HG03135 (cell line): Measurements from ENCODE around the gene TTC21A.
"Not testable (repeated sequence)": the region's sequence is repeated elsewhere in the genome, so short reads cannot be mapped to it uniquely, and the experiment has no call there.

Experiments used
- ATAC-seq: cut with Tn5 transposase; IDR thresholded peaks from one replicate; pipeline ENCODE4 v1.9.1; 2021; ENCODE audit warnings: mild to moderate bottlenecking, moderate library complexity; ENCODE audit not compliant: unreplicated experiment

TTC21A gene

DNA sequence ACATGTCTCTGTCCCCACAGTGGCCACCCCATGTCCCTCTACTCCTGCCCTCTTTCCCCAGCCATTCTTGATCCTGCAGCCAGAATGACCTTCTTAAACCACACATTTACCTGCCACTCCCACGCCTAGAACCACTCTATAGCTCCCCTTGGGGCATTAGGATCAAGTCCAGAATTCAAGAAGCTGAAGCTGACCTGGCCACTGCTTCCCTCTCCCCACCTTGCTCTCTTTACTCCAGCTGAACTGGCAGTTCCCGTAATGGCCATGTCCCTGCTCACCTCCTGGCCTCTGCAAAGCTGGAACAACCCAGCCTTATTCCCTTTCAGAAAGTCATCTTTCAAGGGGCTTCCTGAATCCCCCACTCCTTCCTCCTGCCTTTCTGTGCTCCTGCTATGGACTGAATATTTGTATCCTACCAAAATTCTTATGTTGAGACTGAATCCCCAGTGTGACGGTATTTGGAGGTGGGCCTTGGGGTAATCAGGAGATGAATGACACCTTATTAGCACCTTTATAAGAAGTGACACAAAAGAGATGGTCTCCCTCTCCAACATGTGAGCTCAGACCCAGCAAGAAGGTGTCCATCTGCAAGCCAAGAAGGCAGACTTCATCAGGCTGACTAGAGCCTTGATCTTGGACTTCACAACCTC, 42.1 kb downstream of the TTC21A start:
- ATAC-seq, result no peak

DNA sequence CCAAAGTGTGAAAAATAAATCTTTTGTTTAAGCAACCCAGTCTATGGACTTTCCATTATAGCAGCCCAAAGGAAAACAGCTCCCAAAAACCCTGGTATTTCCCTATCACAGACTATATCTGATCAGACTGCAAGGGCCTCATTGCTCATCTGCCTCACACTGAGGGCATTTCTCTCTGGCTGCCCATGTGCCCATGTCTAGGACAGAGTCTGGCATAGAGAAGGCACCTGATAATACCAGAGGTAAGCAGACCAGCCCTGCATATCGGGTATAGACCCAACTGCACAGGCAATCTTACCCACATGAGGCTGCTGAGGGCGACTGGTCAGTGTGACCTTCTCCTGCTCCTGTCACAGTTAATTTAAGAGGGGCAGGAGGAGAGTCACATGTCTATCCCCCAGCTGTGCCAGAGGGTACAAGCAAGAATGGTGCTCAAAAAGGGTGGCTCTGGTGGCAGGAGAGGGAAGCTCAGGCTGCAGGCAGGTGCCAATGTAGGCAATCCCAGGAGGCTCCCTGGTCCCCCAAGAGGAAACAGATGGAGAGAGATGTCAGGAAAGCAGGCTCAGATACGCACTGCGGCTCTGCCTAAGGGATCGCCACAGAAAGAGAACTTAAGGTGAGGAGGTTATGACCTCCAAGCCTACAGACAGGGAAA, 42.8 kb downstream of the TTC21A start:
- ATAC-seq, result no peak

DNA sequence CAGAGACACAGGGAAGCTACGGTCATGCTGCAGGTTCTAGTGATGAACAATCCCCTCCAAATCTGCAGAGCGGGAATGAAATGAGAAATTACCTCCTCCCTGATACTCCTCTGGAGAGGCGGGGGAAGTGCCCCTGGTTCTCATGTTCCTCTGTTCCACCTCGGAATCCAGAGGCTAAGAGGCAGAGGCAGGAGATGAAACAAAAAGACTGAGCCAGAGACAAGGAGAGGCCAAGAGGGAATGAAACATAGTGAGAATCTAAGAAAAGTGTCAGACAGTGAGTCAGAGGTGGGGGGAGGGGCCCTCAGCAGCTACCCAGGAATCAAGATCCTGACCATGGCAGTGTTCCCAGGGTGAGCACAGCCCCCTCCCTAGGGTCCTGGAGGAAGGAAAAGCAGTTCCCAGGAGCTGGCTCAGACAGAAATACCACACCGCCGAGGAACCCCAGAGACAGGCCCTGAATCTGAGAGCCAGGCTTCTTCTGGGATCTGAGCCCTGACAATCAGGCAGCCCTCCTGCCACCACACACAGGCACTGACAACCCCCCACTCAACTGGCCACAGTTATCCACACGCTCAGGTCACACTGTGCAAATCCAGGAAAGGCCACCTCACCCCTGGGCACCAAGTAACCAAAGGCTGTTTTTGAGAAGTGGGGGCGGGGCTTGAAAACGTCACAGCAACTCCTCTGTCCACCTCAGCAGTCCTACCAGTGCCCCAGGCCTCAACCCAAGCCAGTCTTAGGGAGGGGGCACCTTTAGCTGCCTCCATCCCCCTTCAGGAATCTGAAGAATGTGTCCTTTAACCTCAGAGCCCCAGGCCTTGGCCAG, 43.5 kb downstream of the TTC21A start:
- ATAC-seq, result no peak

DNA sequence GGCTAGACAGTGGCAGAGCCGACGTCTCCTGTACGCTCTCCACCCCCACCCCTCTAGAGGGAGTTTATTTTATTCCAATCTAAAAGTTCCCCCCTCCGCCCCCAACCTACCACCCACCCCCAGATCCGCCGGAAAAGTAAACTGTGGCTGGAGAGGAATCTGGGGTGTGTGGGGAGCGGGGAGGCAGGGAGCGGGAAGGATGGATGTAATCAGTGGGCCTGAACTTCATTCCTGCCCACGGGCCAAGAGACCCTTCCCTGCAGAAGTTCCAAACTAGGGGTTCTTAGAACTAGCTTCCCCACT, 46.4 kb downstream of the TTC21A start:
- no peak for ATAC-seq

DNA sequence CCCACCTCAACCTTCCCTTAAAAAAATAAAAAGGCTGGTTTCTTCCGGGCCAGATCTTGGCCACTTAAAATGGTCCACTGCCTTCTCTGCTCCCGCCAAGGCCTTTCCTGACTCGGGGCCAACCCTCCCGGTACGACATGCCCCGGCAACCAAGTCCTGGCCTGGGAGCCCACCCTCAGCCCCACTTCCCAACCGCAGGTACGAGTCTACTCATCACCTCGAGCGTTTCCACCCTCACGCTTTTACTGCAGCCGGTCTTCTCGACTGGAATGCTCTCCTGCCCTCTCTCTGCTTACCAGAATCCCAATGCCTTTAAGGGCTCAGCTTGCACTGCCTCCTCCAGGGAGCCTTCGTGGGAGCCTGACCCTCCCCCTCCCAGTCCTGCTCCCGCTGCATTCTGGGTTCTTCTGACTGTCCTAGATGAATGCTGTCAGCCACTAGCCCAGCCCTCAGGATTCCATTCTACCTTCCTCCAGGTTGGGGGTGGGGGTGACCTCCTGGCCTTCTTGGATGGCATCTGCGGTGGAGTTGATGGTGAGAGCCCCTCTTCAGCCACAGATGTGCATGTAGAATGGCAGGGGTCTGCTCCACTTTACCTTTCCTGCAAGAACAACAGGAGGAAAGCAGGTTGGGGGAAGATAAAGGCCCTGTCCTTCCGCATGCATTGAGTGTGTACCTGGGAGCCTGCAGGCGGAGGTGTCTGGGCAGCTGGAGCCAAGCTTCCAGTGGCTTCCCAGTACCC, 47.0 kb downstream of the TTC21A start:
- ATAC-seq, result no peak

DNA sequence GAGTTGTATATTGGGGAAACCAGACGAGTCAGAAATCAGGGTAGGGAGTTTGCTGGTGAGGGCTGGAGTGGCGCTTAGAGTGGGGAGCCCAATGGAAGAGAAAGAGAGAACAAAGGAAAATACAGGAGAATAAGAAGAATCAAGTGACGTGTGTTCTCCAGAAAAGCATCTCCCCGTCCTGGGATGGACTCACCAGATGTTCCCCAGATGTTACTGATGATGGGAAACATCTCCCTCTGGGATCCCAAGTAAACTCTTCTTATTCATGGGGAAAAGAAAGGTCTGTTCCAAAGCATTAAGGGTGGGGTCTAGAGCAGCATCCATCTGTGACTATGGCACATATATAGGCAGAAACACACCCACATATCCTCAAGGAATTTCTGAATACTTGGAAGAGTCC, 48.9 kb downstream of the TTC21A start:
- ATAC-seq, result no peak

DNA sequence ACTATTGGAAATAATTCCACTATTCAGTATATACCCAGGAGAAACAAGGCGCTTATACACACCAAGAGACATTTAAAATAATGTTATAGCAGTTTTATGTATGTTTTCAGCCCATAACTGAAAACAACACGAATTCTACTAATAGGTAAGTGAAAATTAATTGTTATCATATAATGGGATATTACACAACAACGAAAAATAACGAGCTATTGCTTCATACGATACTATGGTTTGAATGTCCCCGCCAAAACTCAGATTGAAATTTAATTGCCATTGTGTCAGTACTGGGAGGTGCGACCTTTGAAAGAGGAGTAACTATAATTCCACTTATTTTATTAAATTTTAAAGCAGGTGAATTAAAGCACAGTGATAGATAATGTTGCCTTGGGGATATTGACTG, 49.9 kb downstream of the TTC21A start:
- ATAC-seq, result no peak

DNA sequence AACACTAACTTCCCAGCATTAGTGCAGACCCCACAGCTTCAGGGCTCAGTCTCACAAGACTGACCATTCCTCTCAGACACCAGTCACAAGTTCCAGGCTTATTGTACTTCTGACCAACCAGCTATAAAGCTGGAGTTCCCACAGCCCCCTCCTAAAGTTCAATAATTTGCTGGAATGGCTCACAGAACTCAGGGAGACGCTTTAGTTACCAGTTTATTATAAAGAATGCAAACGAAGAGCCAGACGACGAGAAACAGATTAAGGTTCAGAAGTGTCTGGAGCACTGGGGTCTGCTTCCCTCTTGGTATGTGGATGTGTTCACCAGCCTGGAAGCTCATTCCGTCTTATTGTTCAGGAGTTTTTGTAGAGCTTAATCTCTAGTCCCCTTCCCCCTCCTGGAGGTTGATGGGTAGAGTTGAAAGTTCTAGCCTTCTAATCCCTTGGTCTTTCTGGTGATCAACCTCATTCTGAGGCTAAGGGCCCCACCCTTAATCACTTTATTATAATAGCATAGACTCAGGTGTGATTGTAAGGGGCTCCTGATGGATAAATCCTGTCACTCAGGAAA, 50.8 kb downstream of the TTC21A start:
- ATAC-seq, result no peak

DNA sequence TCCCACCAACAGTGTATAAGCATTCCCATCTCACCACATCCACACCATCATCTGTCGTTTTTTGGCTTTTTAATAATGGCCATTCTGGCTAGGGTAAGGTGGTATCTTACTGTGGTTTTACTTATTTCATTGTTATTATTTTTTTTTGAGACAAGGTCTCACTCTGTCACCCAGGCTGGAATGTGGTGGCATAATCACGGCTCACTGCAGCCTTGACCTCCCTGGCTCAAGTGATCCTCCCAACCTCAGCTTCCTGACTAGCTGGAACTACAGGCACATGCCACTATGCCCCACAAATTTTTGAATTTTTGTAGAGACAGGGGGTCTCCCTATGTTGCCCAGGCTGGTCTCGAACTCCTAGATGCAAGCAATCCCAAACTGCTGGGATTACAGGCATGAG, 56.9 kb downstream of the TTC21A start:
- no peak for ATAC-seq

DNA sequence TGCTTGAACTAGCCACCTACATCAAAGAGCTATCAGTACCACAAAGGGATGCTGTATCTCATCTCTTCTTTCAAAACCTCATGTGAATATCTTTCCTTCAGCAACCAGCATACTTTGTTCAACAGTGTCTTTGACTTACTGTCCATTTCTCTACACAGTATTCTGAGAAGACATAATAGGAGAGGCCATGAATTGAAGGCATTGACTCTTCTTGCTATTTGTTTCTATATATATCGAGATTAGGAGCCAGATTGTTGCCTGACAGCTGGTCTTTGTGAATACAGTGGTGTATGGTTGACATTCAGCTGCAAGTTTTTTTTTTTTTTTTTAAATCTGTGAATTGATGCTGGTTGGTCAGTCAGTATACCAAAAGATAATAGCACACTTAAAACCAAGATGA, 58.0 kb downstream of the TTC21A start:
- ATAC-seq, result no peak

DNA sequence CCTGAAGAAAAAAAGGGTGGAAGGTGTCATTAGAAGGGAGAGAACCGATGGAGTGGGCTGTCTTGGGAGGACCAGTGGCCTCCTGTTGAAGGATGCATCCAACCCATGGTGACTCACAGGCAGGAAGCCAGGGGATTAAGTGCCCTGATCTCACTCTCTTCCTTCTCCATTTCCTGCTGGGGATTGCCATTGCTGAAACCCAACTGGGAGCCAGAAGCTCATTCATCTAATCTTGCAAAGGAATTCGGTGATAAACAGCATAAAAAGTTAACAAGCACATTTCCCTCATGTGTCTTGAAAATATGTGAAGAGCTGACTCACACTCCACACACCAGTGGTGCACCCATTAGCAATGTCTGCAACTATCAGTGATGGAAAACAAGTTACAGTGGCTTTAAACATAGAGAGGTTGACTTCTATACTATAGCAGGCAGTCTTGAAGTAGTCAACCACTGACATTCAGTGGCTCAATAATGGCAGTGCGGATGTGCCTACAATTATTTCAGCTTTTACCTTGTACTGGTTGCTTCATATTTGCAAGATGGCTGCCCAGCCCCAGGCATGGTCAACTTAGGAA, 58.7 kb downstream of the TTC21A start:
- no peak for ATAC-seq

DNA sequence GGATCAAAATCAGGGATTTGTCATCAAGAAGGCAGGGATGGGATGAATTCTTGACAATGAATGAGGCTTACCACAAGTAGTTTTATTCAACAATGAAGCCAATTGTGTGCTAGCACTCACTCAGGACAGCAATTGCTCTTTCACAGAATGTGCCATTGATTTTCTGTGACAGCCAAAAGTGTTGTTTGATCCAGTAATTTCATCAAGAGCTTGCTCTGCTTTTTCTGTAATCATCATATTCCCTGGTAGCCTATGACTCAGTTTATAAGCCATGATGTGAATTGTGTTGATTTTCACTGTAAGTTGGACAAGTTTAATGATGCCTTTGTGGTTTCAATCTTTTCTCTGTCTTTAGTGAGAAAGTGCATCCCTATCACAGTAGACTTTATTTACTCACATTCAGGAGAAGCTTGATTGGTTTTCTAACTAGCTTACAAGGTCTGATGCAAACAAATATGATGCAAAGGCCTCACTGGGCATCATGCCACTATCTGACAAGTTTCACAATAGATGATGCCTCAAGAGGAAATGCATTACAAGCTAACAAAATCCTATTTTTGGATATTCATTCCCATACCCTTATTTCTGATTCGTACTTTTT, 59.6 kb downstream of the TTC21A start:
- no peak for ATAC-seq

DNA sequence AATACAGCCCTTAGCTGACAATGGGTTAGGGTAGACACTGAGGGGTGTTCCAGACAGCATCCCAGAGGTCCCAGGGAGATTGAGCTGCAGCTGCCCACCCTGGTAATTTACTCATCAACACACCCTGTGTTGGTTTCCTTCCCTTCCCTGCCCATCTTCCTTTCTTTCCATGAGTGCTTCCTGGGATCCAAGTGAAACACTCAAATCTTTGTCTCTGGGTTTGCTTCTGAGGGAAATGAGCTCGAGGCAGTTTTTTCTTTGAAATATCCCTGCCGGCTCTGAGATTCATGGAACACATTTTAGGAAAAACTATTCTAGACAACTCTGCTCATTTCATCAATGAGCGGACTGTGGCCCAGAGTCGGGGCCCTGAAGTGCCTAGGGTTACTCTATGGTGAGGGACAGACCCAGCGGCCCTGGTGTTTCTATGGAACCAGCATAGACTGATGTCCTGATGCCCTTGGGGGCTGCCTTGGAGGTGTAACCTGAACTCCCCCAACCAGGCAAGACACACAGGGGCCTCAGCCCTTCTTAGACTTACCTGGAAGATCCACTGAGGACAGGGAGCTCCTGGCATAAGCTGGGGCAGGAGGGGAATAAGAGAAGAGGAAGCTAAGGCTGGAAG, 60.8 kb downstream of the TTC21A start:
- no peak for ATAC-seq

DNA sequence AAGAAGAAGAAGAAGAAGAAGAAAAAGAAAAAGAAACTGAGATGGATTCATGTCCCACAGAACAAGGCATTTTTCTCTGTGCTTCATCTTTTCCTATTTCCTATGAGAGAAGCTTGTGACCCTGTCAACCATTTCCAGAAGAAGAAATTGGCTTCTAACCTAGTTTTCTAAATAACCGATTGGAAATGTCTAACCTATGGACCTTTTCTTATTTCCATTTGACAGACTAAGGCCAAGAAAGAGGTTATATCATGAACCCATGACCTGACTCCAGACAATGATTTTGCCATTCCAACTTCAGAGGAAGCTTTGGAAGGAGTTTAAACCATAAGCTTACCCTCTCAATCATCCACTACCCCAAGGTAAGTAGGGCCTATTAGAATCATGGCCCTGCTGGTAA, 62.2 kb downstream of the TTC21A start:
- ATAC-seq, result no peak

DNA sequence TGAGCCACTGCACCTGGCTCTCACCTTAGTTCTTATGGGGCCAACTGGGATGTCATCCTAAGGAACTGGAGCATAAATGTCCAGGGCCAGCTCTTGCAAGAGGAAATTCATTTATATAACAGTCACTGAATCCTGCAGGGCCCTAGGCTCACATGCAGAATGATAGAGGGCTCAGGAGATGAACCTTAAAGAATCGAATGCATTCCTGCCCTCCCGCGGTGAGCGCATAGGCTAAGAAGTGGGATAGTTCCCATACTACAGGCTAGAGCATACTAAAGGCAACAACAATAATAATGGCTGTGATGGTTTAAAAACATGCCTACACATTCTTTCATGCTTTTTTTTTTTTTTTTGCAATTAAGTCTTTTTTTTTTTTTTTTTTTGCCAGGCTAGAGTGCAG, 63.0 kb downstream of the TTC21A start:
- ATAC-seq, result no peak

DNA sequence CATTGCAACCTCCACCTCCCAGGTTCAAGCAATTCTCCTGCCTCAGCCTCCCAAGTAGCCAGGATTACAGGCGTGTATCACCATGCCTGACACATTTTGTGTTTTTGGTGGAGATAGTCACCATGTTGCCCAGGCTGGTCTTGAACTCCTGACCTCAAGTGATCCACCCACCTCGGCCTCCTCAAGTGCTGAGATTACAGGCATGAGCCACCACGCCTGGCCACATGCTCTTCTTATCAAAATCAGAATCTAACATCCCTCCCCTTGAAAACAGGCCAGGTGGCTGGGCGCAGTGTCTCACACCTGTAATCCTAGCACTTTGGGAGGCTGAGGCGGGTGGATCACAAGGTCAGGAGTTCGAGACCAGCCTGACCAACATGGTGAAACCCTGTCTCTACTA, 63.4 kb downstream of the TTC21A start:
- not testable (repeated sequence) for ATAC-seq

DNA sequence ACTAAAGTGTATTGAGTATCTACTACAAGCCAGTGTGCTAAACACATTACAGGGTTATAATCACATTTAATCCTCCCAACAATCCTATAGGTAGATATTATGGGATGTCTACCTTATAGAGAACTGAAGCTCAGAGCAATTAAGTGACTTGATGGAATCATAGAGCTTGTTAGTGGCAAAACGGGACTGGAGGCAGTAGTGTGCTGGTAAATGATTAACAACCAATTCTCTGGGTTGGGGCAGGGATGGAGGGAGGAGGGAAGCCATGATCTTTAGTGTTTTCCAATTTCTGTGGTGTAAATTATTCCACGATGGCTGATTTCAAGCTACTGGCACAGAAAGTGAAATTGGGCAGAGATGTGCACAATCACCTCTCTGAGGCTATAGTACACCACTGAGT, 64.4 kb downstream of the TTC21A start:
- no peak for ATAC-seq

DNA sequence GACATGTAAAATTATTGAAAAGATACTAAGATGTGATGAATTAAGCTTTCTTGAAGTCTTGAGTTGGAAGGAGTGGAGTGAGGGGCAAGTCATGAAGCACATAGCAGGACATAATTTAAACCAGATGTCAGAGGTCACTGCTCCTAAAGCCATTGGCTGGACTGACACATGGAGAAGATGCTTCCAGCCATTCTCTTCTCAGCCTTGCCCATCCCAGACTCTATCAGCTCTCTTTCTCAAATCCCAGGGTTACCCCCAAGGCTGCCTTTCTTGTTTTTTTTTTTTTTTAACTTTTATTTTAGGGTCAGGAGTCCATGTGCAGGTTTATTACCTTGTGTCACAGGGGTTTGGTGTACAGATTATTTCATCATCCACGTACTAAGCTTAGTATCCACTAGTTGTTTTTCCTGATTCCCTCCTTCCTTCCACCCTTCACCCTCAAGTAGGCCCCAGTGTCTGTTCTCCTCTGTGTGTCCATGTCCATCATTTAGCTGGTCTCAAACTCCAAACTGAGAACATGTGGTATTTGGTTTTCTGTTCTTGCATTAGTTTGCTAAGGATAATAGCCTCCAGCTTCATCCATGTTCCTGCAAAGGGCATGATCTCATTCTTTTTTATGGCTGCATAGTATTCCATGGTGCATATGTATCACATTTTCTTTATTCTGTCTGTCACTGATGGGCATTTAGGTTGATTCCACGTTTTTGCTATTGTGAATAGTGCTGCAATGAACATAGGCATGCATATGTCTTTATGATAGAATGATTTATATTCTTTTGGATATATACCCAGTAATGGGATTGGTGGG, 66.0 kb downstream of the TTC21A start:
- no peak for ATAC-seq

DNA sequence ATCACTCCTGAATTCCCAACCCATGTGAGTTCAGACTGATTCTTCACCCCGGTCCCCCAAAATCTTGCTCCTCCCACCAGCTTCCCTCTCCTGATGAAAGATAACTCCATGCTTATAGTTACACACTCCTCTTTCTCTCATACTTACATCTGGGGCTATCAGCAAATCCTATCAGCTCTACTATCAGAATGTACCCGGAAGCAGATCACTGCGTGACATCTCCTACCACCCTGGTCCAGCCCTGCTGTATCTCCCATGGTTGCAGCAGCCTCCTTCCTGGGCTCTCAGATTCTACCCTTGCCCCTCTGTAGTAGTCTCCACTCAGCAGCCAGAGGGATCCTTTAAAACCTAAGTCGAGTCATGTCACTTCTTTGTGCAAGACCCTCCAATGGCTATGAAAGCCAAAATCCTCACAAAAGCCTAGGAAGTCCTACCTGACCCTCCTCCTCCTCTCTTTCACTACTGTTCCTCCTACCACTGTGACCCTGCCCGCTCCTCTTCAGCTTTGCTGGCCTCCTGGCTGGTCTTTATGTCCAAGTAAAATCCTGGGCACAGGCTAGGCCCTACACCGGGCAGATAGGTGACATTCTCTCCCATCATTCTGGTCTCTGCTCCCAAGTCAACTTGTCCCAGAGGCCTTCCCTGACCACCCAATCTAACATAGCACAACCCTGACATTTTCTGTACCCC, 68.7 kb downstream of the TTC21A start:
- ATAC-seq, result no peak
